Activated CD4-positive, alpha-beta T cell treated with anti-CD3 and anti-CD28 coated beads, Interleukin-2, amount 50 U/mL, for 48 hours (primary cell): Measurements from ENCODE around the gene MYO5B.

Experiments
- DNase-seq, 2 experiments: peaks; one replicate each; pipeline ENCODE4 v3.0.0-alpha.2; 2020

MYO5B gene

GRCh38 chr18:49875155-49875554 lies 319.8 kb downstream of the MYO5B start:
- DNase-seq, result no peak

- DNase-seq, result no peak
These were observed 320.7 kb downstream of the MYO5B start for GRCh38 chr18:49874238-49874637.

- DNase-seq, result no peak
These were observed 325.6 kb downstream of the MYO5B start for GRCh38 chr18:49869354-49869753.

GRCh38 chr18:49866680-49867079 lies 328.3 kb downstream of the MYO5B start:
- no peak for DNase-seq

- no peak for DNase-seq
These were observed 329.5 kb downstream of the MYO5B start for GRCh38 chr18:49865401-49865800.

- DNase-seq, result no peak
These were observed 331.0 kb downstream of the MYO5B start for GRCh38 chr18:49863769-49864621.

GRCh38 chr18:49862656-49863385 lies 332.1 kb downstream of the MYO5B start:
- DNase-seq, result no peak

- DNase-seq, result no peak
These were observed 333.3 kb downstream of the MYO5B start for GRCh38 chr18:49861659-49862058.

GRCh38 chr18:49859725-49860124 lies 335.2 kb downstream of the MYO5B start:
- DNase-seq, result no peak

- no peak for DNase-seq
These were observed 336.0 kb downstream of the MYO5B start for GRCh38 chr18:49859021-49859359.

- DNase-seq, result peak; percentile 71 to 73
These were observed 336.5 kb downstream of the MYO5B start for GRCh38 chr18:49858309-49859020.

GRCh38 chr18:49857708-49858107 lies 337.2 kb downstream of the MYO5B start:
- no peak for DNase-seq

- DNase-seq, result no peak
These were observed 338.5 kb downstream of the MYO5B start for GRCh38 chr18:49856496-49856895.

- DNase-seq, result no peak
These were observed 339.1 kb downstream of the MYO5B start for GRCh38 chr18:49855711-49856415.

GRCh38 chr18:49854681-49855080 lies 340.3 kb downstream of the MYO5B start:
- DNase-seq, result no peak

- DNase-seq, result no peak
These were observed 341.5 kb downstream of the MYO5B start for GRCh38 chr18:49853436-49853835.

GRCh38 chr18:49853011-49853410 lies 341.9 kb downstream of the MYO5B start:
- no peak for DNase-seq

GRCh38 chr18:49851624-49852023 lies 343.3 kb downstream of the MYO5B start:
- no peak for DNase-seq

- DNase-seq, result no peak
These were observed 344.3 kb downstream of the MYO5B start for GRCh38 chr18:49850636-49851035.

- no peak for DNase-seq
These were observed 345.4 kb downstream of the MYO5B start for GRCh38 chr18:49849331-49850217.

GRCh38 chr18:49848115-49848514 lies 346.8 kb downstream of the MYO5B start:
- DNase-seq, result no peak

GRCh38 chr18:49847524-49847923 lies 347.4 kb downstream of the MYO5B start:
- no peak for DNase-seq
